ENCODE data around the gene LIN7A.

LIN7A gene

DNA sequence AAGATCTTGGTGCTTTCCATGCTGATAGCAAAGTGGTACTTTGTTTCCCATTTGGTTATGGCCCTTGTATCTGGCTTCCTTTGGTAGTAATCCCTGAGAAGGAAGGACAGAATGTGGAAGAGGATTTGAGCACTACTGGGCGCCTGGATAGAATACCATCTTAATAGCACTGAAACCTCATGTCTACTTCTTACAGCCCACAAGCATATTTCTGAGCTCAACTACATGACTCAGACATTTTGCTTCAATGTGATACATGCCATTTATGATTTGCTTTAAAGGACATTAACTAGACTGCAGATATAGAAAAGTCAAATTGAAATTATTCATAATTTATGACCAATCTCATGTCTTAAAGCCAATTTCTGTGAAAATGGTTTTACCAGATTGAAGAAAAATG lies 80.4 kb downstream of the LIN7A start:
- DNase-seq, result no peak

DNA sequence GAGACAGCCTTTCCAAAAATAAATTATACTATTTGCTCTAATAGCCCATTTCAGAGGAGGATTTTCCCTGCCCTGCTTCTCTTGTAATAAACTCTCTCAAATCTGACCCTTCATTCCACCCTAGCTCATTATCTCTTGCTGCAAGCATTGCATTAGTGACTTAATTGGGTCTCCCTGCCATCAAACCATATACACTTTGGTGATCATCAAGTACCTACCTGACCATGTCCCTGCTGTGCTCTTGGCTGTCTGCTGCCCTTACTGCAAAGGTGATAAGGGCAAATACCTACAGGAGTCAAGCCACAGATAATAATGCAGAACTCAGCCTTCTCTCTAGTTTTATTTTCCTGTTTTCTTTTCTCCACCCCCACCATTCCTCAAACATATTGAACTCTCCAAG lies 88.4 kb downstream of the LIN7A start:
- DNase-seq, result no peak

DNA sequence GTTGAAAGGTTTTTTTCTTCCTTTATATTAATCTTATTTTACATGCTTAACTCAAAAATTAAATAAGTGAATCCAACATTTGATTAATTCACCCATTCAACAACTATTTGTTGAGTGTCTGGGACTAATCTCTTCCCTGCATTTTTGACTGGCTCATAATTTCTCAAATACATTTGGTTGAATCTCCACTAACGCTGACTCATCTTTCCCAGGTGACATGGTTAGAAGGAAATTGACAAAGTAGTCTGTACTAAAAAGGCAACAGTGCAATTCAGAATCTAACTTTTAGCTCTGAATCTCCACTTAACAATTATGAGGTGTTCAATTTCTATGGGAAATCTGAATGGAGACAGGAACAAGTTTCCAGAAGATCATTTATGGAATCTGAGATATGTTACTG lies 88.9 kb downstream of the LIN7A start:
- no peak for DNase-seq

DNA sequence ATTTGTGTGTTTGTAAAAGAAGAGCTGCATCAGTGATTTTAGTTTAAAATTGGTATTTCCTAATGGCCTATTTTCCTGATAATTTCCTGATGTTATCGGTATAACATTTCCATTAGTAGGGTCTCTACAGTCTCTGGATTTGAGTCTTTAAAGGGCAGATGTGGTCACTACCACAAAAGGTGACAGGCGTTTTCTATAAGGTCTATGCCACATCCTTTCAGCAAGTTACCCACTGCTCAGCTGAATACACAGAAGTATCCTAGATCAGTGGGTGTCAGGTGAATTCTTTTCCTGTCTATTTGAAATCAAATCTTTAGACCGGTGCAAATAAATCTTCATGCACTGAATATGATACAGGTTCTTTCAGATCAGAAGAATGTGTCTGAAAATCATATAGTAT lies 90.2 kb downstream of the LIN7A start:
- DNase-seq, result no peak

DNA sequence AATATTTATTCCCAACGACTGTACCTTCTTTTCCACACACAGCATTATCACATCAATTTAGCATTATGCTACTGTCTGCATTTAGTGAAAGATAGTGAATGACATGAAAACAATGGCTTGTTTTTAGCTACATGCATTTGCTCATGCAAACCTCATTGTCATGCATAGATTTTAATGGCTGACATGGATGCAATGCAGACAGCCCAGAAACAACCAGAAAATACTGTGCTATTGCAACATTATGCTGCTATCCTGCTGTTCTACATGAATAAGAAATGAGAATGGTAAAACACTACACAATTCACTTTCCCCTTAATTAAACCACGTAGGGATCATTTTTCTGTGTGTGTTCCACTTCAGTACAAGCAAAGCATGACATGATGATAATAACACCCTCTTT lies 90.8 kb downstream of the LIN7A start:
- DNase-seq, result no peak

DNA sequence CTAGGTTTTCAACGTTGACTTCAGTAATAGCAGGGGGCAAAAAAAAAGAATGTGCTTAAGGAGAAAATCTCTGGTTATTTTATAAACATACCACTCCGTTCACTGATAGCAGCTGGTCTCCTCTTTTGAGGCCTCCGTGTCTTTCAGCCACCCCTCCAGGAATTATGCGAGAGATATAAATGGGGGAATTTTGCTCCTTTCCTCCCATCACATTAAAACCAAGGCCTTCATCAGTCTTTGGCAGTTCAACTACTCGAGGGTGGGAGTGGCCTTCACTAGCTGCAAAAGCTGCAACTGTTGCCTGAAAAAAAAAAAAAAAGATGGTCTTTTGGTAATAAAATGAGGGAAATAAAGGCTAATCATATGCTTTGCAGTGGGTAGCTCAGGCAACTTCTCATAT lies 92.1 kb downstream of the LIN7A start:
- no peak for DNase-seq

DNA sequence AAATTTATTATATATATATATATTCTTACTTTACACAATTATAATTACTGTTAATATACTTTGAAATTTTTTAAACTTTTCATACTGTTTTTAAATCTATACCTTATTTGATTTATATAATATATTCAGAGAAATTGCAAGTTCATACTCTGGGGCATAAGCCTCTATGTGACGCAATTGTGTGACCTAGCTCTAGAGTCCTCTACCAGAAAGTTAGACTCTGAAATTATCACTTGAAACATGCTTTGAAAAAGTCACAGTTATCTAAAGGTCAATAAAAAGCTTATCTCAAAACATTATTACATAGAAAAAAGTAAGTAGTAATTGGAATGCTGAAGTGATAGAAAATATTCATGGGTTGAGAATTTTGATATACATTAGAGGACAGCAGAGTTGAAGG lies 93.8 kb downstream of the LIN7A start:
- no peak for DNase-seq

DNA sequence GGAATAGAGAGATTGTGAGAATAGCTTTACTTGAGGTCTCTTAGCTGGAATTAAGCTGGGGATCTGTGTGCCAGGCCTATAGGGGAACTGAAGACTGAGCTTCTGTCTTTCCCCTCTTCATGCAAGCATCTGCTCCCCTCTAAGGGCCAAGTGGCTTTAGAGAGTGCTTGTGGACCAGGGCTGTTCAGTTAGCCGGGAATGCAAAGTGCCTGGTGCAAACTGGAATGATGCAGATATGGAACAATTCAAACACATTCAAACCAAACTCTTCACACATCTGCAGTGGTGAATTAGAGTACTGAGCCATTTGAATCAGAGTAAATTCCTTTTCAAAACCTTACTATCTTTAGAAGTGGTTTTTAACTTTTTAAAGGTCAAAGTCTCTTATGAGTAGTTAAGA lies 99.0 kb downstream of the LIN7A start:
- no peak for DNase-seq

DNA sequence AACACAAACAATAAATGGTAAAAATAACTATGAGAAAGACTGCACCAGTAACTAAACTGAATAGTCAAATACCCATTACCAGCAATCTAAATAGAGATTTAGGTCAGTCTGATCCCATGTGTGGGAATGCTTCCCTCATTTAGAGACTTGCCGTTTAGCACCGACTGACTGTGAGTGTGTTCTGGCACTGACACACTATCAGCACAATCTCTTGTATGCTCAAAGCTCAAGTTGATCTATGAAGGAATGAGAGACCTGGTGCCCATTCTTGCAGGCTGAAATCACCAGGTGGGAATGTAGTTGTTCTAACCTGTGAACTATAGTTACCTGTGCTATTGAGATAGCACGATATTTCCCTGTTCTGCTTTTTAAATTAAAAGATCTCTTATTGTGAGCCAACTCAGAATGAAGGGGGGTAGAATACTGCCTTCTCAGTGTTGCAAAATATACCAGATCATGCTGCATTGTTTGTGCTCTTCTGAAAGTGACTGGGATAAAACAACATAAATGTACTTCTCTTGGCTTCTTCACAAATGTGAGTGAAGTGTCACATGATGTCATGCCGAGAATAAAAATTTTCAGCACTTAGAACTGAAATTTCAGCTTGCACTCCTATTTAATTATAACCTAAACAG lies 99.6 kb downstream of the LIN7A start:
- DNase-seq, result no peak

DNA sequence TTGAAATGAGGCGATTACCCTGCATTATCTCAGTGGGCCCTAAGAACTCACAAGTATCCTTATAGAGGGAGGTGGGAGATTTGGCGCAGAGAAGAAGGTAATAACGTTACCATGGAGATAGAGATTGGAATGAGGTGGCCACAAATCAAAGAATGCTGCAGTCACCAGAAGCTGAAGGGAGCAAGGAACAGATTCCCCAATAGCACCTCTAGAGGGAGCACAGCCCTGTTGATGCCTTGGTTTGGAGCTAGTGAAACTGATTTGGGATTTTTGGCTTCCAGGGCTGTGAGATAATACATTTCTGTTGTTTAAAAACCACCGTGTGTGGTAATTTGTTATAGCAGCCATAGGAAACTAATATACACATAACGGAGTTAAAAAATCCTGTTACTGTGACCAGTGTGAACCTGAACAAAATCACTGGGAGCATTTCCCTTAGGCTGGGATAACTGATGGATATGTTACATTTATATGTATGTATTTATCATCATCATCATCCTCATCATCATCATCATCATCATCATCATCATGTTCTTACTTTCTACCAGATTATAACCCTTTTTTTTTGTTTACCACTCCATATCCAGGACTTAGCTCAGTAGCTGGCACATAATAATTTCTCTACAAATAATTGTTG lies 100.3 kb downstream of the LIN7A start:
- peak in 1 of 2 experiments; percentile 56 for DNase-seq

DNA sequence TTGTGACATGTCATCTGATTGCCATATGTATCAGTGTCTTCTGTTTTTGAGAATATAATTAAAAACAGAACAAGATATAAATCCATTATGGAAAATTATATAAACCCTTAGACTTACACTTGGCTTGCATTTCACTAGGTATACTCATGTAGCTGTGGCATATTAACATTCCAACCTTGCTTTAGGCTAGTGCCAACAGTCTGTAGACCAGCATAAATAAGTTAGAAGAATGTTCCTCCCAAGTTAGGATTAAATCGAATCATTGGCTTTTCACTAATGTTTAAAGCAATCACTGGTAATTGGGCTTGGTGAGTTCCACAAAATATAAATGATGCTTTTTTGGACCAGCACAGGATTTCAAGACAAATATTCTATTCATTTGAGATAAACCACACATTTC lies 103.0 kb downstream of the LIN7A start:
- no peak for DNase-seq

DNA sequence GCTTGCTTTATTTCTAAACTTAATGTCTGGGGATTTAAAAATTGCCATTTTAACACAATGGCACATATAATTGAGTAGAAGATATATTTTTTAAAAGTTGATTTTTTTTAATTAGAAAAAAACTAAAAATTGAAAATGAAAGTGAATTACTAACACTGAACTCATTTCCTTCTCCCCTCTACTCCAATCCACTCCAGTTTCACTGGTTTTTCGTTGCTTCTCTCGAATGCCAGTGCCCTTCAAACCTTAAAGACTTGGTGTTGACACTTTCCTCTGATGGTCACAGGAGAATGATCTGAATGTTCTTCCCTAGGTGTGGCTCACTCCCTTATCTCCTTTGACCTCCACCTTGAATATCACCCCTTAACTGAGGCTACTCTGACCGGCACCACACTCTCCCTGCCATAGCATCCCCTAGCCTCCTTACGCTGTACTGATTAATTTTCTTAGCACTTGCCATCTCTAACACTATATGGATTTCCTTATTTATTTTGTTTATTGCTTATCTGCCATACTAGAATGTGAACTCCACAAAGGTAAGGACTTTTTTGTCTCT lies 107.1 kb downstream of the LIN7A start:
- DNase-seq, result no peak

DNA sequence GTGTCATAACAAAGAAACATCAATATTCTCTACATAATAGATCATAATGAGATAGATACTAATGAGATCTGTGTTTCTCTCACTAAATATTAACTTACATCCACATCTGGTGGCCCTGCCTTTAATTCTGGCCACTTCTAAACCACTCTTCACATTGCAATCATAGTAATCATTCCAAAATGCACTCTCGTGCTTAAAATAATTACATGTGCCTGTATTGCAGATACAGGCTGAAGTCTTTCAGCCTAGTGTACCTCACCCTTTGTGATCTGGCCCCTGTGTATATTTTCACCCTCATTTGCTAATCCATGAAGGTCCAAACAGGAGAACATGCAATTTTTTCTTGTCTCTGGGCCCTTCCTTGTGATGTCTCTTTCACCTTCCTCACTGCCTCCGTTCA lies 108.0 kb downstream of the LIN7A start:
- DNase-seq, result no peak

DNA sequence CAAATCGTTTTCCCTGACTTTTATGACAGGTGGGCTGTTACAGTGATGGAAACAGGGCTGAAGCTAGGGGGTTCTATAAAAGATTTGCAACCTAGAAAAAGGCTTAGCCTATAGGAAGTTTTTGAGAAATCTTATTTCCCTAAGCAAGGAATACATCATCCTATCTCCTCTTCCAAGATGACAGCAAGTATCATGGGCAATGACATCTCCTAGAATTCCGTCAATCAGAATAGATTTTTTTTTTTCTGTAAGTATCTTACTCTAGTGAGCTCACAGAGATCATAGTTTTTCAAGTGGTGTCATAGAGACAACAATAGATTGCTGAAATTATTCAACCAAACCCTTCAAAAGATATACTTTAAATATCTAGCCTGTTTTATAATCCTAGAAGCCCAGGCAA lies 112.2 kb downstream of the LIN7A start:
- no peak for DNase-seq

DNA sequence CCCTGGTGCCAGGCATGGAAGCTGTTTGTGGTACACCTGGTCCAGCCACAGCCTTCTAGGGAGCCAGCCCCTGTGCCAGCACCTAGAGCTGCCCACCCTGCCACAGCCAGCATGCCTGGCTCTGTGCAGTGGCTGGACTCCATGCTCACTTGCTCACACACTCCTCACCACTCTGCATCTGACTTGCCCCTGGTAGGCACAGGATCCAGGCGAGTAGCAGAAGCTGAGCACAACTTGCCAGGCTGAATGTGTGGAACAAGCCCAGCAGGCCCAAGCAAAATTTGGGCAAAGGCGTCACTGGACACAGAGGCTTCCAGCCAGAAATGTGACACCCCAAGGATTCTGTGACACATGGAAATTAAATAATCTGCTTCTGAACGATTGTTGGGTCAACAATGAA lies 114.3 kb downstream of the LIN7A start:
- DNase-seq, result no peak

DNA sequence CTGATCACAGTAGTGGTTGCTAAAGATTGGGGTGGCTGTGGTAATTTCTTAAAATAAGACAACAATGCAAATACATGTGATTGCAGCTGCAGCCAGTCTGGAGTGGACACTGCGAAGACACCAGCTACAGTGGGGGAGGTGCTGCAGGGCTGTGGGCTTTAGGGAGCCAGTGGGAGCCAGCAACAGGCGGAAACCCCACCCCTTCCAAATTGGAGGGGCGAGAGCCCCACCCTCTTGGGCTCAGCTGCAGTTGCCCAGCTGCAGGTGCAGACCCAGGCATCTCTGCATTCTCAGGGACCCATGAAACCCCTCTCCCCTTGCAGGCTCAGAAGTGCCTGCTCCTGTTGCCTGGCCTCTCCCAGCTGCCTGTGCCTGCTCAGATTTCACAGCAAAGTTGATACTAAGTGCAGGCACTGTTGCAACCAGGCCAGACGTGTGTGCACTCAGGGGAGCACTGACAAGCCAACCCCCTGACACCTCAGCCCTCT lies 116.2 kb downstream of the LIN7A start:
- DNase-seq, result no peak

DNA sequence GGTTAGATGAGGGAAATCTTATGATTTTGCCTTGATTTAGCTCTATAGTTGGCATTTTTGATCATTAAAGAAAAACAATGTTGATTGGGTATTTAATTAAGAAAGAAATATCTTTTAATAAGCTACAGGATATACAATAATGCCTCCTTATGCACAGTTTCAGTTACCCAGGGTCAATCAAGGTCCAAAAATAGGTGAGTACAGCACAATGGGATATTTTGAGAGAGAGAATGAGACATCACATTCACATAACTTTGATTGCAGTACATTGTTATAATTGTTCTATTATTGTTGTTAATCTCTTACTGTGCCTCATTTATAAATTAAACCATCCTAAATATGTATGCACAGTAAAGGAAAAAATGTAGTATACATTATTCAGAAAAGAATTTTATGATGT lies 118.9 kb downstream of the LIN7A start:
- DNase-seq, result no peak

DNA sequence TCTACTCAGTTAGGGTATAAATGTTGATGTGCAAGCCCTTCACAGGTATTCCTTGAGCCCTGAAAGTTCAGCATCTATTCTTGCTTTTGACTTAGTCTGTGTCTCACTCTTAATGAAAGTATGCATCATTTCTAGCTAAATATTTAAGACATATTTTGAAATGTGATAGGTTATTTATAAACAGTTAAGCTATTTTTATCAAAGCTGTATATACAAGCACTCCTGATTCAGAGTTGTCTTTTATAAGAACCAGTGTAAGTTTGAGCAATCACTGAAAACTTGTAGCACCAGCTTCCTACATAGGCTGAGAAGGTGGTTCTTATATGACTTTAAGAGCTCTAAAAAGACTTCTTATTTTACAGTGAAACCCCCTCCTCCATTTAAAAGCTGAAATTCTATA lies 122.4 kb downstream of the LIN7A start:
- no peak for DNase-seq

DNA sequence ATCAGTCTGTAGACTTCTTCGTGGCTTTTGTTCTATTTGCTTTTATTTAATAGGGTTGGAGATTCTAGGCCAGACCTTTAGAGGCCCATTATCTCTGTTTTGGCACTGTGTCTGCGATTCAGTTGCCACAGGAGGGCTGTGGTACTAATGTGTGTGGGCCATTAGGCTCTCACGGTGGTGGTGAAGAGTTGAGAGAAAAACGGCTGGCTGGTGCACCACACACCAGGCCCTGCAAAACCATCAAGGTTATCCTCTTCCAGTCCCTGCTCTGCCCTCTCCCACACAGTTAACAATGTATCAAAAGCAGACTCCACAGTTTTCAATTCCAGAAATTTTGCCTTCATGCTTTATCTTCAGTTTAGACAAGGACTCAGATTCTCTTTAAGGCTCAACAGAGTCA lies 123.3 kb downstream of the LIN7A start:
- no peak for DNase-seq

DNA sequence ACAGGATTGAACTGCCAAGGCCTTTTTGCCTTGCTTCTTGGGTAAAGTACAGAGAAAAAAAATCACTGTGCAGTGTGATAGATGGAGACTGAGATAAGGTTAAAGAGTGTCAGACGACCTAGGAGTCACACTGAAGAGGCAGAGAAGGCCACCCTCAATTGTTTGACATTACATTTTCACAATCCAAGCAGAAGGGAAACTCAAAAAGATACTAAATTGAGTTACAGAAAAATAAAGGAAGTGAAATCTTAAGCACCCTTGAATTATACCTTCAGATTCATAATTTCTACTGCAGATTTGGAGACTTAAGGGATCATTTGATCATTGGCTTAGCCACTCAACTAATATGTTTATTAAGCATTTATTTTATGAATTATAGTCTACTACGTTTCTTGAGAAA lies 123.9 kb downstream of the LIN7A start:
- DNase-seq, result no peak

DNA sequence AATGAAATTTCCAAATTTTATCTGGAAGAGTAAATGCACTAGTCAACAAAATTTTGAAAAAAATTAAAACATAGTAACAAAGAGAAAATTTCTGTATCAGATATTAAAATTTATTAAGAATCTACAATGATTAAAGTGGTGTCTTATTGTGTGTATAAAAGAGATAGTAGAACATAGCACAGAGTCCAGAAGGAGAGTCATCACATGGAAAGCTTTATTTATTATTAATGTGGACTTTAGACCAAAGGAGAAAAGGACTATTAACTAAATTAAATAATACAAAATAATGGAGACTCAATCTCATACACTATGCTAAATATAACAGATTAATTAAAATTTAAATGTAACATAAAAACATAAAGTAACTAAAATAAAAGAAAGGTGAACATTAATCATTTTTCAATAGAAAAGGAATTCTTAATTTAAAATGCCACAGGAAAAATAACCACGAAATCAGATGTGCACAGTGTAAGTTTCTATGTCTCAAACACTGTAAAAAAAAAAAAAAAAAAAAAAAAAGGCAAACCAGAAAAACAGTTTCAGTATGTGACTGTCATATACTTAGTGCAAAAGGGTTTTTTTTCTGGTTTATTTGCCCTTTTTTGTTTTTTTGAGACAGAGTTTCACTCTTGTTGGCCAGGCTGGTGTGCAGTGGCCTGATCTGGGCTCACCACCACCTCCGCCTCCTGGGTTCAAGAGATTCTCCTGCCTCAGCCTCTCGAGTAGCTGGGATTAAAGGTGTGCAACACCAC lies 125.6 kb downstream of the LIN7A start:
- no peak for DNase-seq

DNA sequence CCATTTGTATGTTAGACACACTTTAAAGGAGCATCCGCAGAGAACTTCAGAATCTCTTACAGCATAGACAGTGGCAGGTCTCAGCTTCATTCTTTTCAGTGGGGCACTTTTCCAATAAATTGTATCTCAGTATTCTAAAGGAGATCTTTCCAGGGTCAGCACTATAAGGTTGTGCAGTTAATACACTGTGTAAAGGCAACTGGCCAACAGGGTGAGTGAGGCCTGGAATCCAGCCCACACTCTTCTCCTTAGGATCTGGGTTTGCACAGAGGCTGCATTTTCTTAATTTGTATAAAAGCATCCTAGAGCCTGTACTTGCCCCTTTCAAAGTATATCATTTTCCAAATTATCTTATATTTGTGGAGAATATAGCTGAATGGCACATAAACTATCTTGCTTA lies 126.9 kb downstream of the LIN7A start:
- DNase-seq, result no peak

DNA sequence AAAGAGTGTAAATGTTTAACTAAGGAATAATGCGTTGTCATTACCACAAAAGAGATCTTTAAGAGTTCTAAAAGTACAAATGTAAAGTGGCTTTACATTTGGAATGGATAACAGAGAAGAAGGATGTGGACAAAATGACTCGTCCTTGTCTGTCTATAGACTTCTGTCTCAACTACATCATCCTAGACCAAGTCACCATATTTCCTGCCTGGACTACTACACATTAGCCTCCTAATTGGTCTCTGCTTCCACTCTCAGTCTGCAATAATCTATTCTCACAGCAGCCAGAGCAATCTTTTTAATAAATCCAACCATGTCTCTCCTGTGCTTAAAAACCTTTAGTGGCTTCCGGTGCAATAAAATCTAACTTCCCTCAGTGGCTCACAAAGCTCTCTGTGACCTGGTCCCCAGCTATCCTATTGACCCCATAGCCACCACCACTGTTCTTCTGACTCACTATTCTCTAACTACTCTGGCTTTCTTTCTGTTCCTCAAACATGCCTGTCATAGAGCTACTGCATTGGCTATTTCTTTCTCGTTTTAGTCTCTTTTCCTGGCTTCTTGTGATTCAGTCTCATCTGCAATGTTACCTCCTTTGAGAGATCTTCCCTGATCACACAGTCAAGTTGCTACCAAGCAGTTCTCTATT lies 130.0 kb downstream of the LIN7A start:
- no peak for DNase-seq

DNA sequence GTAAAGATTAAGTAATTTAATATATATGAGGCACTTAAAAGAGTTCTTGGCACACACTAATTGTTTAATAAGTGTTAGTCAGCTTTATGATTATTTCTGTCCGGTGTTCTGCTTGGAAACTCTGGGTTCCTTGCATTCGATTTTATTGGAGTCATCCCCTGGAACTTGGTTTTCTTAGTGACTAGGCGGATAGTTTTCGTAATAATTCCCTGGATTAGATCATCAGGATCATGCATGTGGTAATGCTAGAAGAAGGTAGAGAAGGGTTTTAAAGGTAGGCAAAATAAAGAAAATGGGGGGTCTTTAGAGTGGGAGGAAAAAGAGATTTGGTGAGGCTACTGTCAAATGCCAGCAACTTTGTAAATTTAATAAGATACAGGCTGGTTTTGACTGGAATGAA lies 132.6 kb downstream of the LIN7A start:
- no peak for DNase-seq

Measured in SW 1271 (cell line).